K562 (cell line): ENCODE results near the gene RASSF1. TPM values are rescaled to one million over a fixed set of nuclear protein-coding genes. Genes with fewer than 3 reads are reported as not detected.

Experiments used
- ATAC-seq: fragments of 200-7000 bp; cut with Tn5 transposase; 3 replicates; pipeline ENCODE4 v1.9.1; 2020; ENCODE audit warnings: moderate library complexity
- BruUV-seq: library from RNA; stranded (reverse); fragments of 400-500 nt; replicated peaks from 2 replicates; lab custom pipeline; 2021; lab: Mats Ljungman, UMichigan
- CTCF ChIA-PET: fragments of 300-600 bp; formaldehyde crosslinking; extraction: SDS; loops from one replicate; lab custom pipeline; 2021; ENCODE audit warnings: low intra/inter-chr PET ratio; lab: Yijun Ruan, JAX
- POLR2A ChIA-PET: fragments of 300-600, 350-650 bp; sonication (Branson Sonifier 250); formaldehyde crosslinking; extraction: SDS; loops from one replicate; lab custom pipeline; 2021; ENCODE audit warnings: antibody characterized with exemption, inconsistent platforms; lab: Yijun Ruan, JAX
- DNase-seq, 4 experiments: peaks; one replicate each; pipeline versions ENCODE4 v3.0.0 to v3.0.0-alpha.2; 2011 to 2018; ENCODE audit warnings: low spot score in 3 of 4, mixed read lengths in 3 of 4; ENCODE audit errors: extremely low read depth in 1 of 4
- FAIRE-seq: peaks from 2 replicates; lab custom pipeline; 2011; peaks lifted over from hg19 to GRCh38; lab: Jason Lieb, UNC
- H2AFZ ChIP-seq: 2 replicates; pipeline ENCODE4 v1.6.0; 2011; ENCODE audit warnings: low read depth, low read length, control low read depth, inconsistent platforms
- H3K27ac ChIP-seq: fragments of 200-600 bp; 3 replicates; pipeline ENCODE4 v1.8.0; 2011; ENCODE audit warnings: low read depth, mild to moderate bottlenecking, control low read depth, inconsistent platforms, low read length, moderate library complexity, mixed read lengths; ENCODE audit errors: extremely low read depth
- H3K27me3 ChIP-seq, 2 experiments: fragments of 300-600 bp in 1 of 2; 2 replicates in 1 of 2; 3 replicates in 1 of 2; pipeline versions ENCODE4 v1.6.0 to v1.8.0; 2011; ENCODE audit warnings: inconsistent platforms in 2 of 2, low read length in 2 of 2, mild to moderate bottlenecking in 1 of 2, mixed read lengths in 1 of 2, moderate library complexity in 1 of 2; ENCODE audit not compliant: control insufficient read depth in 2 of 2, insufficient read depth in 2 of 2
- H3K36me3 ChIP-seq: fragments of 300-600 bp; 3 replicates; pipeline ENCODE4 v1.8.0; 2011; ENCODE audit warnings: mild to moderate bottlenecking, low read length, inconsistent platforms; ENCODE audit not compliant: control insufficient read depth, insufficient read depth
- H3K4me1 ChIP-seq, 2 experiments: fragments of 200-600 bp in 1 of 2; replicated peaks in 1 of 2; 2 replicates in 1 of 2; 3 replicates in 1 of 2; pipeline versions ENCODE4 v1.5.1 to v1.8.0; 2011; ENCODE audit warnings: inconsistent platforms in 2 of 2, low read length in 2 of 2, mild to moderate bottlenecking in 1 of 2, mixed read lengths in 1 of 2, moderate library complexity in 1 of 2; ENCODE audit not compliant: control insufficient read depth in 2 of 2, insufficient read depth in 2 of 2
- H3K4me2 ChIP-seq: 2 replicates; pipeline ENCODE4 v1.6.1; 2011; ENCODE audit warnings: low read length, control low read depth, inconsistent platforms, mixed read lengths; ENCODE audit not compliant: insufficient read depth
- H3K4me3 ChIP-seq: fragments of 200-600 bp; sonication (generic), shearing (Covaris generic); 2 replicates; pipeline ENCODE4 v1.5.1; 2016; ENCODE audit warnings: control low read depth, inconsistent platforms
- H3K79me2 ChIP-seq: fragments of 200-600 bp; 3 replicates; pipeline ENCODE4 v1.8.0; 2011; ENCODE audit warnings: low read length, inconsistent platforms; ENCODE audit not compliant: control insufficient read depth, insufficient read depth
- H3K9ac ChIP-seq, 2 experiments: 2 replicates each; pipeline versions ENCODE4 v1.6.0 to v1.6.1; 2011; ENCODE audit warnings: low read depth in 2 of 2, low read length in 2 of 2, control low read depth in 1 of 2, inconsistent platforms in 1 of 2, mild to moderate bottlenecking in 1 of 2, mixed read lengths in 1 of 2; ENCODE audit not compliant: insufficient read depth in 1 of 2
- H3K9me1 ChIP-seq: one replicate; pipeline ENCODE4 v1.6.0; 2011; ENCODE audit warnings: inconsistent platforms, mild to moderate bottlenecking, low read length, moderate library complexity; ENCODE audit not compliant: control insufficient read depth, insufficient read depth
- H3K9me3 ChIP-seq: replicated peaks from 2 replicates; pipeline ENCODE4 v1.5.1; 2011; ENCODE audit warnings: low read depth, low read length, inconsistent platforms; ENCODE audit not compliant: control insufficient read depth, insufficient read depth
- H4K20me1 ChIP-seq: replicated peaks from 2 replicates; pipeline ENCODE4 v1.6.1; 2011; ENCODE audit warnings: low read length, inconsistent platforms, mixed read lengths; ENCODE audit not compliant: control insufficient read depth, insufficient read depth
- NFIC ChIP-seq: fragments of 450-650 bp; IDR thresholded peaks from 2 replicates; pipeline ENCODE4 v1.6.1; 2017; ENCODE audit warnings: mild to moderate bottlenecking, inconsistent platforms
- PREB ChIP-seq: sonication (generic); formaldehyde crosslinking; IDR thresholded peaks from 2 replicates; pipeline ENCODE4 v1.8.1; 2023; ENCODE audit warnings: mild to moderate bottlenecking, missing genetic modification reagents
- ZBTB7A ChIP-seq: IDR thresholded peaks from 2 replicates; pipeline ENCODE4 v1.6.1; 2011; ENCODE audit warnings: low read depth, mild to moderate bottlenecking, low read length, moderate library complexity, borderline replicate concordance; ENCODE audit not compliant: control insufficient read depth
- WGBS: fragments of 100-300 bp; shearing (Covaris generic); methylation state at CpG from one replicate; pipeline ENCODE4 v1.1.6; 2016; ENCODE audit warnings: low coverage, mixed read lengths; ENCODE audit not compliant: insufficient coverage; ENCODE audit errors: missing lambda C conversion rate; 5-methylcytosine and 5-hydroxymethylcytosine counted together
- in situ Hi-C: fragments of 300-500 bp; cut with MboI; formaldehyde crosslinking; loops from 4 replicates; pipeline ENCODE4 v1.15.0; 2018; ENCODE audit warnings: inconsistent platforms, mixed read lengths
- intact Hi-C: fragments of 100-400 bp; cut with micrococcal nuclease; formaldehyde crosslinking; loops from 2 replicates; pipeline ENCODE4 v1.14.2; 2022
- polyA plus RNA-seq, 8 experiments: library from polyadenylated mRNA; depleted of rRNA in 4 of 8; stranded (reverse) in 5 of 8; unstranded in 3 of 8; fragments of >200 nt; fragmentation: Nextera tagmentation in 2 of 8; fragmentation: Illumina TruSeq in 1 of 8; extraction: Ambion mirVana in 2 of 8; extraction: Trizol in 1 of 8; gene quantifications; 2 replicates each; pipeline versions ENCODE4 v1.2.1 to v1.2.3, GENCODE V29; 2011 to 2014; ENCODE audit warnings: inconsistent platforms in 1 of 8, missing spikeins in 1 of 8
- total RNA-seq, 7 experiments: library from RNA; depleted of rRNA in 6 of 7; stranded (reverse); fragments of >200 nt in 6 of 7; fragmentation: Illumina TruSeq in 2 of 7; extraction: Trizol in 2 of 7; gene quantifications; 2 replicates each; pipeline versions ENCODE4 v1.2.1 to v1.2.3, GENCODE V29; 2011 to 2021; ENCODE audit warnings: low replicate concordance in 1 of 7

Gene RASSF1
- total and polyA plus RNA-seq, 9 of the 15 experiments (the other 6 are each of a cell fraction or from before 2014, with no cell fraction given), result 3.6 to 57.1 (median 24.6) TPM

GRCh38 chr3:50372349-50372748 lies 31.7 kb upstream of the RASSF1 start:
- intact Hi-C loops (loop anchor here (5.0 kb wide), 1 partner anchor 170 kb away; no protein-coding TSS in a partner anchor), in situ Hi-C loops (no loop called here)
- no peak overlapping the region for H2AFZ ChIP-seq
- no TSS peak for BruUV-seq
- peak overlapping the region in 1 of 2 experiments; percentile 71; a peak in 2 of 4 replicates for H3K9ac ChIP-seq
- H3K4me1 ChIP-seq, result peaks cover 13 to 41% of the 10 kb centered on the region in 2 experiments; a peak in 4 of 5 replicates
- H3K9me1 ChIP-seq, result no peaks in the 10 kb centered on the region
- H3K36me3 ChIP-seq, result no peaks in the 10 kb centered on the region
- ChIA-PET CTCF (no interaction called here), POLR2A (no interaction called here)
- H3K9me3 ChIP-seq, result no peaks in the 10 kb centered on the region
- no peak overlapping the region for H3K27ac ChIP-seq
- H3K4me3 ChIP-seq, result no peak overlapping the region
- no peaks in the 10 kb centered on the region for H4K20me1 ChIP-seq
- FAIRE-seq (peak; percentile 78), DNase-seq (peak; percentile 60 to 70 (median 66)), ATAC-seq (peak; percentile 69)
- H3K27me3 ChIP-seq, result no peaks in the 10 kb centered on the region
- H3K79me2 ChIP-seq, result no peaks in the 10 kb centered on the region
- 6% methylated on average over 8 of the region's 8 CpGs for WGBS
- no peak overlapping the region for H3K4me2 ChIP-seq
- TF ChIP-seq ZBTB7A (0 out of 2 replicates have a peak, but pooled peaks have one; percentile 33), NFIC (peak; percentile 85), PREB (CRISPR knock-in tag) (no peak)
